ENCODE results near the gene ZNF91.
"Not testable (repeated sequence)": the region's sequence is repeated elsewhere in the genome, so short reads cannot be mapped to it uniquely, and the experiment has no call there.

Gene ZNF91

DNA sequence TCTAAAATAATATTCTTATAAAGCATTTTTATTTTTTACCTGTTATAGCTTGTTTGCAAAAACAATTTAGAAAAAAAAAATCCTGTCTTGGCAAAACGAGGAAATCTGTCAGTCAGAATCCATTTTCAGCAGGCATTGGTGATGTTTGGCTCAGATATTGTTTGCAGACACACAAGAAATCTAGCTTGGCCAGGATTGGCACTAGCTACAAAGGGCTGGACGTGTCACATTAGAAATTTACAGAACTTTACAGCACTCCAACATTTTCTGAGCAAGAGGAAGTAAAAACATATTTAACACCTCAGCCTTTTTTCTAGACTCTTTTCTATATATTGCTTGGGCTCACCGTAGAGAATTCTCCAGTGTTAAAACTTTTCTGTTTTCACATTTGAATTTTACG lies 9.9 kb downstream of the ZNF91 start:
- ChIA-PET CTCF (no interaction called here), POLR2A (ENCODE audit: low non-redundant PET) (no interaction called here)
- no peak for DNase-seq (ENCODE audit: low spot score)
- TF ChIP-seq, protein P1, sequence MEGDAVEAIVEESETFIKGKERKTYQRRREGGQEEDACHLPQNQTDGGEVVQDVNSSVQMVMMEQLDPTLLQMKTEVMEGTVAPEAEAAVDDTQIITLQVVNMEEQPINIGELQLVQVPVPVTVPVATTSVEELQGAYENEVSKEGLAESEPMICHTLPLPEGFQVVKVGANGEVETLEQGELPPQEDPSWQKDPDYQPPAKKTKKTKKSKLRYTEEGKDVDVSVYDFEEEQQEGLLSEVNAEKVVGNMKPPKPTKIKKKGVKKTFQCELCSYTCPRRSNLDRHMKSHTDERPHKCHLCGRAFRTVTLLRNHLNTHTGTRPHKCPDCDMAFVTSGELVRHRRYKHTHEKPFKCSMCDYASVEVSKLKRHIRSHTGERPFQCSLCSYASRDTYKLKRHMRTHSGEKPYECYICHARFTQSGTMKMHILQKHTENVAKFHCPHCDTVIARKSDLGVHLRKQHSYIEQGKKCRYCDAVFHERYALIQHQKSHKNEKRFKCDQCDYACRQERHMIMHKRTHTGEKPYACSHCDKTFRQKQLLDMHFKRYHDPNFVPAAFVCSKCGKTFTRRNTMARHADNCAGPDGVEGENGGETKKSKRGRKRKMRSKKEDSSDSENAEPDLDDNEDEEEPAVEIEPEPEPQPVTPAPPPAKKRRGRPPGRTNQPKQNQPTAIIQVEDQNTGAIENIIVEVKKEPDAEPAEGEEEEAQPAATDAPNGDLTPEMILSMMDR (conservative IDR thresholded peaks at IDR 0.05; ENCODE audit: low read depth) = no peak
- no peak overlapping the region for H3K27ac ChIP-seq

DNA sequence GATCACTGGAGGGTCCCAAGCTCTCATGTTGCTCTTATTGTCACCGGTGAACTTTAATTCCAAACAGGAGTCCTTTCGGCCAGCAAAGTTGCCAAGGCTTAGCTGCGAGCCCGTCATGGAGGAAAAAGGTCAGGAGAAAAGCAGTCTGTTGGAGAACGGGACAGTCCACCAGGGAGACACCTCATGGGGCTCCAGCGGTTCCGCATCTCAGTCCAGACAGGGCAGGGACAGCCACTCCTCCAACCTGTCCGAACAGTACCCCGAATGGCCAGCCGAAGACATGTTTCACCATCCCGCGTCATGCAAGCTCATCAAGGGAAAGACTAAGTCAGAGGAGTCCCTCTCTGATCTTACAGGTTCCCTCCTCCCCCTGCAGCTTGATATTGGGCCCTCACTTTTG lies 10.4 kb downstream of the ZNF91 start:
- ChIA-PET POLR2A (ENCODE audit: low non-redundant PET) (no interaction called here), CTCF (no interaction called here)
- TF ChIP-seq, protein P1 (conservative IDR thresholded peaks at IDR 0.05; ENCODE audit: low read depth) = no peak
- no peak for DNase-seq (ENCODE audit: low spot score)
- no peak overlapping the region for H3K27ac ChIP-seq

DNA sequence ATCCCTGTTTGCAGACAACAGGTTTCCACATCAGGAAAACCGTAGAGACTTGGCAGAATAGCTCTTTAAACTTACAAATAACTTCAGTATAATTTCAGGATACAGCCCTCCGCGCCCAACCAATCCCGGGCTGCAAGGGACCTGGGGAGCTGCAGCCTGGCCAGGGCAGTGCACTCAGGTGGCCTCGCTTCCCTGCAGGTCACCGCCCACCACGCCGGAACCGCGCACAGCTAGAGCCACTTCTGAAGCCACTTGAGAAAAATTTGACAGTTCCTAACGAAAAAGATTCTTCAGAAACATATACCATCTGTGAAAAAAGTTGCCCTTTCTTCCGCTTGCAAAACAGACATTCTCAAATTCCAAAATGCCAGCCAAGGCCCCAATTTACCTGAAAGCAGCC lies 11.1 kb downstream of the ZNF91 start:
- CTCF ChIA-PET = no interaction called here
- no peak for DNase-seq (ENCODE audit: low spot score)
- POLR2A ChIA-PET (ENCODE audit: low non-redundant PET) = no interaction called here
- H3K27ac ChIP-seq = no peak overlapping the region
- TF ChIP-seq, protein P1 (conservative IDR thresholded peaks at IDR 0.05; ENCODE audit: low read depth) = no peak

DNA sequence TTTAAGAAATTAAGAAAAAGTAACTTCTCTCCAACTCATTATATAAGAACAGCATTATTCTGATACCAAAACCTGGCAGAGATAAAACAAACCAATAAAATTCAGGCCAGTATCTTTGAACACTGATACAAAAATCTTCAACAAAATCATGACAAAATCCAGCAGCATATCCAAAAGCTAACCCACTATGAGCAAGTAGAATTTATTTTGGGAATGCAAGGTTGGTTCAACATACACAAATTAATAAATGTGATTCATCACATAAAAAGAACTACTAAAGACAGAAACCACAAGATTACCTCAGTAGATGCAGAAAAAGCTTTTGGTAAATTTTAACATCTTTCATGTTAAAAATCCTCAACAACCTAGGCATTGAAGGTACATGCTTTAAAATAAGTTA lies 12.3 kb downstream of the ZNF91 start:
- TF ChIP-seq, protein P1 (conservative IDR thresholded peaks at IDR 0.05; ENCODE audit: low read depth) = no peak
- ChIA-PET POLR2A (ENCODE audit: low non-redundant PET) (no interaction called here), CTCF (no interaction called here)
- DNase-seq (ENCODE audit: low spot score) = no peak
- no peak overlapping the region for H3K27ac ChIP-seq

DNA sequence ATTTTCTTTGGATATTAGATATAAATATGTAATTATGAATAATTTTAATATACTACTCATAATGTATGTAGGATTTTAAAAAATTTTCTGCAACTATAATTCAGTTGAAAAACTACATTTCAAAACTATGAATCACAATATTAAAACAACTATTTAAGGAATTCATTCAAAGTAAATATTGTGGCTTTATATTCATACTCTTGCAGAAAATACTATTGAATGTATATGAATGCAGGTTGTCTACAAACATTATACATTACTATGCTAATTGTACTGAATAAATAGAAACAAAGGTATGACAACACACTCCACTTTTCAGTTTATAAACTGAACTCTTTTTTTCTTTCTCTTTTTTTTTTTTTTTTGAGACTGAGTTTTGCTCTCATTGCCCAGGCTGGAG lies 14.2 kb downstream of the ZNF91 start:
- TF ChIP-seq, protein P1 (conservative IDR thresholded peaks at IDR 0.05; ENCODE audit: low read depth) = no peak
- CTCF ChIA-PET = interaction anchor here (0.5 kb wide), 1 partner anchor 742 kb away, joined by 7 read pairs; no protein-coding TSS in a partner anchor
- DNase-seq (ENCODE audit: low spot score) = no peak
- no peak overlapping the region for H3K27ac ChIP-seq
- POLR2A ChIA-PET (ENCODE audit: low non-redundant PET) = no interaction called here

DNA sequence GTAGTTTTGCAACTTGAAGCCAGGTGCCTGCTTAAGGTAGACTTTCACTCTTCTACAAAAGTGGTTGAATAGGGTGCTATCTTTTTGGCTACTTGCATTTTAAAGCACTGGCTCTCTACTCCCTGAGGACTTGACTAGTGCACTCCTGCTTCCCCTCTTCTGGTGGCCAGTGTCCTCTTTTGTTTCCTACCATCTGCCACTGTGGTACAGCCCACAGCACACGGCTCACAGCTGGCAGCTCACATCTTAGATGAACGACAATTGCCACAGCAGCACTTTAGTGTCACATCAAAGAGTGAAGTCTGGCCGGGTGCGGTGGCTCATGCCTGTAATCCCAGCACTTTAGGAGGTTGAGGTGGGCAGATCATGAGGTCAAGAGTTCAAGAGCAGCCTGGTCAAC lies 15.6 kb downstream of the ZNF91 start:
- H3K27ac ChIP-seq; POLR2A ChIA-PET (ENCODE audit: low non-redundant PET); DNase-seq (ENCODE audit: low spot score): not testable (repeated sequence)
- CTCF ChIA-PET = interaction anchor here (0.7 kb wide), 1 partner anchor 426 kb away, joined by 4 read pairs; no protein-coding TSS in a partner anchor

DNA sequence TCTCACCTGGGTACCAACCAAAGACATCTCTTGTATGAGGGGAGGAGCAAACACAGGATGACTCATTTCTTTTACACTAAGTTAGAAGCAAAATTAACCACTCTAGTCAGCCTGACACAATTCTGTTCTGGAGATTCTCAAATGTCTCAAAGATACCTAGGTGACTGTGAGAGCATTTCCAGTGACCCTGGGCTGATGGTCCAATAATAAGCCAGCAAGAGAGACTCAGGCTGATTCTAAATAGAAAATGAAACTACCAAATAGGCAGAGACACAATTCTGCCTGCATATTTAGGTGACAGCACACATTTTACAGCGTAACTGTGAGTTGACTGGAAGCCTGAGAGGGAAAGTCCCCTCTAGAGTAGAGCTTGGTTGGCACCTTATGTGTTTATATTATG lies 16.3 kb downstream of the ZNF91 start:
- TF ChIP-seq, protein P1 (conservative IDR thresholded peaks at IDR 0.05; ENCODE audit: low read depth) = no peak
- CTCF ChIA-PET = no interaction called here
- no peak overlapping the region for H3K27ac ChIP-seq
- POLR2A ChIA-PET (ENCODE audit: low non-redundant PET) = no interaction called here
- no peak for DNase-seq (ENCODE audit: low spot score)

Data from RWPE1 (cell line).